ENCODE results near the gene TNIP3.
"Not testable (repeated sequence)": the region's sequence is repeated elsewhere in the genome, so short reads cannot be mapped to it uniquely, and the experiment has no call there.

Gene TNIP3

DNA sequence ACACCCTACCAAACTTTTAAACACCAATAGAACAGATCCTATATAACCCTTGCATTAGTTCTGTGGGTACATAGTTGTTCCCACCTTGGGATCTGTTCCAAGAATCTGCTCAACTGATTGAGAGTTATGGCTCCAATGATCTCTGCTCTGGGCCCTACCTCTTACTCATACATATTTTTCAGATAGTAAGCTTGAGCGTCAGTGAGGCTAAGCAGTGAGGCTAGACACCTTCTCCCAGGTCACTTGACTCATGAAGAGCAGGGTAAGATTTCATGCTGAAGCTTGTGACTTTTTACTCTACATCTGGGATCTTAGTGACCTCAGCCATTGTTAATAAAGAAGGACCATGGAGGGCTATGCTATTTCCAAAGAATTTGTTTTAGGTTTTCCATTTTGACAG is 23.1 kb upstream of the TNIP3 start:
- H3K4me3 Mint-ChIP-seq, result no peak overlapping the region
- H3K4me1 Mint-ChIP-seq (ENCODE audit: low read depth), result peaks cover 55% of the 10 kb centered on the region
- no peaks in the 10 kb centered on the region for H3K9me3 Mint-ChIP-seq
- peaks cover 10% of the 10 kb centered on the region for H3K36me3 Mint-ChIP-seq (ENCODE audit: low read depth)
- H3K27ac Mint-ChIP-seq, result no peak overlapping the region
- H3K27me3 Mint-ChIP-seq (ENCODE audit: low read depth), result no peaks in the 10 kb centered on the region

DNA sequence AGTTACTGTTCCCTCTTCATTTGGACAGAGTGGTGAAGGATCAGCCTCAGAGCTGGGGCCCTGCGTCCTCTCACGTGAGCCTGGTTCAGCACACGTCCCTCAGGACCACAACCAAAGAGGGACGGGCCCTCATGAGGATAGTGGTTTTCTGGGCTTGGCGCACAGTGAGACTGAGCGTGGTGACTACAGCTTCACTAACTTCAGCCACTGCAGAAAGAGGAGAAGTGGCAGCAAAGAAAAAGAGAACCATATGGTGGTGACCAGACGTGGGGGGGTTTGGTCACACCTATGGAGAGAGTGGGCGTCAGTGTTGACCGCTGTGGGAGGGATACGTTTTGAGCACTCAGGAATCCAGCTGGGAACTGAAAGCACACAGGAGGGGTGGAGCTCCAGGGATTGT is 21.8 kb upstream of the TNIP3 start:
- Mint-ChIP-seq H3K27ac (no peak overlapping the region), H3K27me3 (ENCODE audit: low read depth) (no peaks in the 10 kb centered on the region), H3K36me3 (ENCODE audit: low read depth) (peaks cover 13% of the 10 kb centered on the region), H3K4me3 (no peak overlapping the region), H3K9me3 (no peaks in the 10 kb centered on the region), H3K4me1 (ENCODE audit: low read depth) (peaks cover 53% of the 10 kb centered on the region)

DNA sequence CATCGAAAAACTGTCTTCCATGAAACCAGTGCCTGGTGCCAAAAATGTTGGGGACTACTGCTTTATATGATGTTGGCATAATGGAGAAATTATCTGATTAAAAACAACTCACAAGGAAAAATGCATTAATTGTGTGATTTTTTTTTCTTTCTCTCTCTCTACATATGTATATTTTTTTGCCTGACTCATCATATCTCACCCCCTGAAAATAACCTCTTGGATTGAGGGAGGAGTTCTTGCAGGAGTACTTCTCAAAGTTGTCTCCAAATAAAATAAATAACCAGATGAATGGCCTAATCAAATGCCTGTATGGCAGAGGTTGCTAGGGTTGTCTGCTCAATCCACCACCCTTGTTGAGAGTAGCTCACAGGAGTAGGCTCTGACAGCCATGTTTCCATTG is 19.9 kb upstream of the TNIP3 start:
- Mint-ChIP-seq H3K27me3 (ENCODE audit: low read depth) (no peaks in the 10 kb centered on the region), H3K4me1 (ENCODE audit: low read depth) (peaks cover 47% of the 10 kb centered on the region), H3K27ac (no peak overlapping the region), H3K9me3 (no peaks in the 10 kb centered on the region), H3K4me3 (no peak overlapping the region), H3K36me3 (ENCODE audit: low read depth) (peaks cover 21% of the 10 kb centered on the region)

DNA sequence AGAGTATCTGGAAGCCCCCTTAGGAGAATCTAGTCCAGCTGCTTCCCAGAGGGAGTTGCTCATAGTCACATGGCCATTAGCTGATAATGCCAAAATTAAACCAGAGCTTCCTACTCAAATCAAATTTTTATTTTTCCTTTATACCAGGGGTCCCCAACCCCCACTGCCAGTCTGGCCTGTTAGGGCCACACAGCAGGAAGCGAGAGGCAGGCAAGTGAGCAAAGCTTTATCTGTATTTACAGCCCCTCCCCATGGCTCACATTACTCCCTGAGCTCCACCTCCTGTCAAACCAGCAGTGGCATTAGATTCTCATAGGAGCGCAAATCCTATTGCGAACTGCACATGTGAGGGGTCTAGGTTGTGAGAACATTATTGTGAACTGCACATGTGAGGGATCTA is 19.2 kb upstream of the TNIP3 start:
- no peaks in the 10 kb centered on the region for H3K27me3 Mint-ChIP-seq (ENCODE audit: low read depth)
- no peaks in the 10 kb centered on the region for H3K9me3 Mint-ChIP-seq
- H3K4me1 Mint-ChIP-seq (ENCODE audit: low read depth), result peaks cover 44% of the 10 kb centered on the region
- no peak overlapping the region for H3K4me3 Mint-ChIP-seq
- peaks cover 21% of the 10 kb centered on the region for H3K36me3 Mint-ChIP-seq (ENCODE audit: low read depth)
- no peak overlapping the region for H3K27ac Mint-ChIP-seq

DNA sequence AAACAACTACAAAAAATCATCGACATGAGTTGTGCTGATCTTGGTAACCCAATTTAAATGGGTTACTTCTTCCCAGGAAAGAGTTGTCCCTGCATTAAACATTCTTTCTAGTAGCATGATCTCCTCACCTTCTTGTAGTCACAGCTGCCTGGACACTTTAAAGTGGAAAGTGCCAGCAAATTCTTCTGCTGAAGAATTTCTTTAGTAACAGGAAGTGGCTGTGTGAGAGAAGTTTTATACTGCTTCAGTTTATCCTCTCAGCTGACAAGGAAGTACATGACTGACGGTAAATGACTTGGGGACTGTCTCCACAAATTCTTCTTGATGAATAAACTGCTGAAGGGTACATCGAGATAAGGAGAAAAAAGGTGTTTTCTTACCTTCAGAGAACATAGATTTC is 18.2 kb upstream of the TNIP3 start:
- H3K4me3 Mint-ChIP-seq, result peak overlapping the region; percentile 79
- no peaks in the 10 kb centered on the region for H3K27me3 Mint-ChIP-seq (ENCODE audit: low read depth)
- H3K4me1 Mint-ChIP-seq (ENCODE audit: low read depth), result peaks cover 44% of the 10 kb centered on the region
- H3K36me3 Mint-ChIP-seq (ENCODE audit: low read depth), result peaks cover 21% of the 10 kb centered on the region
- H3K9me3 Mint-ChIP-seq, result no peaks in the 10 kb centered on the region
- peak overlapping the region; percentile 92 for H3K27ac Mint-ChIP-seq

DNA sequence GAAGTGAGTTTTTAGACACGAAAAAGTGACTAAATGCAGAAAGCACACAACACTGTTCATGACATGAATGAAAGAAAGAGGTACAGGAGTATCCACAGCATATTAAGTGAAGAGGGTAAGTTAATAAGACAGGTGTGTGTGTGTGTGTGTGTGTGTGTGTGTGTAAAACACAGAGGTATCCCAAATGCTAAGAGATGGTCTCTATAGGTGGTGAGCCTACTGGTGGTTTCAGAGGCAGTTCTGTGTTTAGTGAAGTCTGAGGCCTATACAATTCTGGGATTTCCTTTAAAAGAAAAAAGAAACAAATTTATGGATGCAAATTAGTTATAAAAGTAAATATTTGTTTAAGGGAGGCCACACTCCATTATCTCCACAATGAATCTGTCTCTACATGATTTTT is 17.4 kb upstream of the TNIP3 start:
- Mint-ChIP-seq H3K27ac (peak overlapping the region; percentile 86), H3K27me3 (ENCODE audit: low read depth) (no peaks in the 10 kb centered on the region), H3K4me1 (ENCODE audit: low read depth) (peaks cover 46% of the 10 kb centered on the region), H3K9me3 (no peaks in the 10 kb centered on the region), H3K4me3 (peak overlapping the region; percentile 77), H3K36me3 (ENCODE audit: low read depth) (peaks cover 23% of the 10 kb centered on the region)

DNA sequence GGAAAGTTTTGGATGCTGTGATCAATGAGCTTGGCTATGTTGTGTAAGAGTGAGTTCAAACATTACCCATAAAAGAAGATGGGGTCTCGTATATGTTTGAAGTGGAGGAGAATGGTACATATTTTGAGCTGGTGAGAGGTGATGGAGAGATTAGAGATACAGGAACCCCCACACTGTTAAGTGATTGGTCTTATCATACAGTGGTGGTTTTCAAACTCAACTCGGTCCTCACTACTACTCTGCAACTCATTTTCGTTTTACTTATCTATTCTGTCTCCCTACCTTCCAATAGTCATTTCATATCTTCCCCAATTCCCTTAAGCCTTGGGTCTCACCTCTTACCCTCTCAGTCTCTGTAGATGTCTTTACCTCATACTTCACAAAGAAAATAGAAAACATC is 16.4 kb upstream of the TNIP3 start:
- H3K4me1 Mint-ChIP-seq (ENCODE audit: low read depth), result peaks cover 46% of the 10 kb centered on the region
- H3K27ac Mint-ChIP-seq, result peak overlapping the region; percentile 86
- peaks cover 3% of the 10 kb centered on the region for H3K27me3 Mint-ChIP-seq (ENCODE audit: low read depth)
- peak overlapping the region; percentile 77 for H3K4me3 Mint-ChIP-seq
- peaks cover 23% of the 10 kb centered on the region for H3K36me3 Mint-ChIP-seq (ENCODE audit: low read depth)
- H3K9me3 Mint-ChIP-seq, result no peaks in the 10 kb centered on the region

DNA sequence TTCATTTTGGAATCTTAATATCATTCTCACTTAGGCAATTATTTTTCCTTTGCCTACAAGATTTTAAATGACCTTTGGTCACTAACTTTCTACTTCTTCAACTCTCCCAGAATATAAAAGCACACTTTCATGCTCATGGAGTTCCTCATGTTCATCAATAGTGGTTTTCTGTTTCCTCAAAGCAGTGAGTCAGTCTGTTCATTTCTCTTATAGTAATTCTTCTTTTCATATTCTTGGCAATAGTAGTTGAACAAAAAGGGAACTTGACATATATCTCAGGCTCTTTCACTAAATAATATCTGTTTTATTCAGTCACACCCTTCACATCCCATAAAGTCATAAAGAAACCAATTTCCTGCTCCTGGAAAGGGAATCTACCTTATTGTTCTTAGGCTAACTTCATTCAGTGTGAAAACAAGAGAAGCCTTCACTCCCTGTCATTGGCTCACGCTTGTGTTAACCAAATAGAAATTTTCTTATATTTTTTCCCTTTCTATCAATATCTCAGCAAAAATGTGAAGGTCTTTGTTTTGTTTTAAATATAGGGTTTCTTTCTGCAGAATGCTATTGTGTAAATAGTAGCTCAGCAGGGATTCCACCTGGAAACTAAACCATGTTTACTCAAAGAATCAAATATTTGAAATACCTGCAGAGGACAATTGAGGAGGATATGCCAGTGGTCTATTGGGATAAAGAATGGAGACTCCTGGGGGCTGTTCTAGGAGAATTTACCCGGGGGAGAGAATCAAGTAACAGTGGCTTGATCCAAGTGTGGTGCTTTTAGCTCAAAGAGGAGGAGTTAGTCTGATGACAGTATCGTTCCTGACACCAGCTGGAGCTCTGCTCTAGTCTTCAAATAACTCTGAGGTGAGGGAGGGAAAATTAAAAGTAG is 13.4 kb upstream of the TNIP3 start:
- H3K27ac Mint-ChIP-seq, result no peak overlapping the region
- peaks cover 34% of the 10 kb centered on the region for H3K4me1 Mint-ChIP-seq (ENCODE audit: low read depth)
- peaks cover 15% of the 10 kb centered on the region for H3K36me3 Mint-ChIP-seq (ENCODE audit: low read depth)
- no peak overlapping the region for H3K4me3 Mint-ChIP-seq
- no peaks in the 10 kb centered on the region for H3K9me3 Mint-ChIP-seq
- H3K27me3 Mint-ChIP-seq (ENCODE audit: low read depth), result peaks cover 7% of the 10 kb centered on the region

DNA sequence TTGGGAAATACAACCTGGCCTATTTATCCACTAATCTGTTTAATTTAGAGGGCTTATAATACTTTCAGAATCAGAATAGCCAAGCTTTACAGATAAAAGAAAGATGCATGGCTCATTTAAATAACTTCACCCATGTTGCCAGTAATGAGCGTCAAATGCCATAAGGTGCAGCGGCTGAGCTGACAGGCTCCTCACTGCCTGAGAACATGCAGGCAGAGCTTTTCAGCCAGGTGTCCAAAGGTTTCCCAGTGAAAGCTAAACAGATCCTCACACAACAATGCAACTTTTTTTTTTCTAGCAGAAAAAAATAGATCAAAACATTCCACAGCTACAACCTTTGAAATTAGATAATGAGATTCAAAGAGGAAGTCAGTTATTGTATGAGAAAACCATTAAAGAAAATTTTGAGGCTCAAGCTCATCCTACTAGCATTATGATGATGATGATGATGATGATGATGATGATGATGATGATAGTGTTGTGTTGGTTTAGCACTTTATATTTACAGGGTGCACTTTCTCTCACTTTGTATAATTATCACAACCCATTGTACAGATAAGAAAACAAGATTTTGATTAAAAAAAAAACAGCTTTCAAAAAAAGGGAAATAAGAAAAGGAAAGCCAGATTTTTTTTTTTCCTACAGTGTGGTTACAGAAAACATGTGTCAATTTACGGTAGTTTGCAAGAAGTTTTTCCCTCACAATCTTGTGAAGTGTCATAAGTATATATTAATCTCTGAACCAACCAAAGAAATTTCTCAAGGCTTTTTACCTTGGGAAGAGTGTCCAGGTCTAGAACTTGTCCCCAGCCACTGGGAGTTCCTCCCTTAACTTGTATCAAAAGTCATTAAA is 12.2 kb upstream of the TNIP3 start:
- Mint-ChIP-seq H3K4me1 (ENCODE audit: low read depth) (peaks cover 34% of the 10 kb centered on the region), H3K27ac (no peak overlapping the region), H3K9me3 (peaks cover 4% of the 10 kb centered on the region), H3K36me3 (ENCODE audit: low read depth) (peaks cover 12% of the 10 kb centered on the region), H3K27me3 (ENCODE audit: low read depth) (peaks cover 7% of the 10 kb centered on the region), H3K4me3 (no peak overlapping the region)

DNA sequence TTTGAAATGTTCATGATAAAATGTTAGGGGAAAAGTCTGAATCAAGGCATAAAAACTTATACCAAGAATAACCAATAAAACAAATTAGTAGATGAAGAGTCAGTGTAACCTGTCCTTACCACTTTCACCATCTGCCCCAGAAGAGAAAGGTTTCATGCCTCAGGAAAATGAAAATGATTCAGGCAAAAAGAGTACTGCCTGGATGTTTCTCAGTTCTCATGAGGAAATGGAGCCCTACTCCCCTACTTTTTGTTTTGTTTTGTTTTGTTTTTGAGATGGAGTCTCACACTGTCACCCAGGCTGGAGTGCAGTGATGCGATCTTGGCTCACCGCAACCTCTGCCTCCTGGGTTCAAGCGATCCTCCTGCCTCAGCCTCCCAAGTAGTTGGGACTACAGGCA is 7.4 kb upstream of the TNIP3 start:
- H3K36me3 Mint-ChIP-seq (ENCODE audit: low read depth); H3K27ac Mint-ChIP-seq; H3K4me3 Mint-ChIP-seq; H3K27me3 Mint-ChIP-seq (ENCODE audit: low read depth); H3K9me3 Mint-ChIP-seq: not testable (repeated sequence)
- peaks cover 17% of the 10 kb centered on the region for H3K4me1 Mint-ChIP-seq (ENCODE audit: low read depth)

DNA sequence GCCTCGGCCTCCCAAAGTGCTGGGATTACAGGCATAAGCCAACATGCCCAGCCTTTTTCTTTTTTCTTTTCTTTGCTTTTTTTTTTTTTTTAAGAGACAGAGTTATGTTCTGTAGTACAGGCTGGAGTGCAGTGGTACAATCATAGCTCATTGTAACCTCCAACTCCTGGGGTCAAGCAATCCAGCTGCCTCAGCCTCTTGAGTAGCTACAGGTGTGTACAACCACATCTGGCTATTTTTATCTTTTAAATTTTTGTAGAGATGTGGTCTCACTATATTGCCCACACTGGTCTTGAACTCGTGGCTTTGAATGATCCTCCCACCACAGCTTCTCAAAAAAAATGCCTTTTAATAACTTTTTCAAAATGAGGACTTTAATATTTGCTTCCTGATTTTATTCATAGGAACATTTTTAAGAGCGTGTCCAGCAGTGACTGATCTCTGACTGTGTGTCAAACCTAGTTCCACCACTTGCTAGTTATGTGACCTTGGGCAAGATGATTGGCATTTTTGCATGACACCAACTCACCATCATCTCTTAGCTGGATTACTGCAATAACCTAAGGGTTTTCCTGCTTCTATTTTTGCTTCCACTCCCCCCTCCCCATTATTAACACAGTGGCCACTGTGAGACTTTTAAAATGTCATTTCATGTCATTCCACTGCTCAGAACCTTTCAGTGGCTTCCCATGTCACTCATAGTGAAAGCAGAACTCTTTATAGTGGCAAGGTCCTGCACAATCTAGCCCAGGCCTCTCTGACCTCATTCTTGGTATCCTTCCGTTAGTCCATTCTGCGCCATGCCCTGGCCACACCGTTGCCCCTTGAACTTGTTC is 4.5 kb upstream of the TNIP3 start:
- Mint-ChIP-seq H3K9me3 (peaks cover 4% of the 10 kb centered on the region), H3K27ac (no peak overlapping the region), H3K36me3 (ENCODE audit: low read depth) (peaks cover 6% of the 10 kb centered on the region), H3K4me1 (ENCODE audit: low read depth) (peaks cover 25% of the 10 kb centered on the region), H3K27me3 (ENCODE audit: low read depth) (no peaks in the 10 kb centered on the region), H3K4me3 (no peak overlapping the region)

DNA sequence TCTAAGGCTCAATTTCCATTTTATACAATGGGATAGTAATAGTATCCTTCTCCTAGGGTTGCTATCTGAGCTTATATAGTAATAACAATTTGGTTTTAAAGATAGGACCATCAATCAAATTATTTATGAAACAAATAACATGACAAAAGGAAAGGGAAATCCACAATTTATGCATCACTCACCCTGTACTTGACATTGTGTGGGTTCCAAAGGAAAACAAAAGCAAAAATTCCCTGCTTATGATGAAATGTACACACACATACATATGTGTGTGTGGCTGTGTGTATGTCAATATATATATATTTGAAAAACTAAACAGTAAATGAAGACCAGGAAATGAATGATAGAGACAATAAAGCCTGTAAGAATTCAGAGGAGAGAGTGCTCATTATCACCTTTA is 2.9 kb upstream of the TNIP3 start:
- peaks cover 9% of the 10 kb centered on the region for H3K27me3 Mint-ChIP-seq (ENCODE audit: low read depth)
- H3K4me1 Mint-ChIP-seq (ENCODE audit: low read depth), result peaks cover 23% of the 10 kb centered on the region
- no peak overlapping the region for H3K27ac Mint-ChIP-seq
- H3K4me3 Mint-ChIP-seq, result no peak overlapping the region
- H3K9me3 Mint-ChIP-seq, result peaks cover 1% of the 10 kb centered on the region
- H3K36me3 Mint-ChIP-seq (ENCODE audit: low read depth), result peaks cover 6% of the 10 kb centered on the region

DNA sequence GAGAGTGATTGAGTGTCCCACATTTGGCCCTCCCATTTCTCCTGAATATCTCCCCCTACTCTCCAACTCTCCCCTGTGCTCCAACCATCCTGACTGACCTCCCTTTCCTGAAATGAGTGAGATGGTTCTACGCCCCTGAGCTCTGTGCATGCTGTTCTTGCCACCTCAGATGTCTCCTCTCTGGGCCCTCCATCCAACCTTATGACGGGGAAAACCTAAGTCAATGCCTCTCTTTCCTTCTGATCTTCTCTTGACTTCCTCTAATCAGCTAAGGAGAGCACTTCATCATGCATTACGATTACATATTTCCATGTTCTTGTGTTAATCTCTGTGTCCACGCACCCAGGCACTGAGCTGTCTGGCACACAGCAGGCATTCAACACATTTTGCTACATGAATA is 1.1 kb upstream of the TNIP3 start:
- H3K9me3 Mint-ChIP-seq, result no peaks in the 10 kb centered on the region
- H3K4me1 Mint-ChIP-seq (ENCODE audit: low read depth), result peaks cover 18% of the 10 kb centered on the region
- H3K4me3 Mint-ChIP-seq, result no peak overlapping the region
- H3K36me3 Mint-ChIP-seq (ENCODE audit: low read depth), result peaks cover 6% of the 10 kb centered on the region
- H3K27ac Mint-ChIP-seq, result no peak overlapping the region
- peaks cover 16% of the 10 kb centered on the region for H3K27me3 Mint-ChIP-seq (ENCODE audit: low read depth)
